Measurements from ENCODE around the gene MMS22L.

GRCh38 chr6:97246842-97247241 lies 36.2 kb downstream of the MMS22L start:
- TF ChIP-seq POLR2AphosphoS5 (IDR thresholded peaks at IDR 0.05): no peak
- TF ChIP-seq CTCF (IDR thresholded peaks at IDR 0.05): no peak
